Sigmoid colon (tissue), 7 donors: ENCODE measurements around the gene DNAJC30. TPM values are rescaled to one million over a fixed set of nuclear protein-coding genes. Genes with fewer than 3 reads are reported as not detected.

ENCODE experiments used
- DNase-seq: peaks from one replicate; pipeline ENCODE4 v3.0.0-alpha.2; 2019
- H3K27ac ChIP-seq, 4 donors: fragments of 200-600 bp; sonication (generic); one replicate each; pipeline ENCODE4 v1.5.1; 2016 to 2019; ENCODE audit warnings: mild to moderate bottlenecking in 1 of 4
- H3K27me3 ChIP-seq, 3 donors: fragments of 200-600 bp; sonication (generic); one replicate each; pipeline ENCODE4 v1.5.1; 2019; ENCODE audit warnings: mild to moderate bottlenecking in 1 of 3
- H3K36me3 ChIP-seq, 4 donors: fragments of 200-600 bp; sonication (generic); one replicate each; pipeline ENCODE4 v1.5.1; 2016 to 2019
- H3K4me1 ChIP-seq, 4 donors: fragments of 200-600 bp; sonication (generic); one replicate each; pipeline ENCODE4 v1.5.1; 2017 to 2019
- H3K4me3 ChIP-seq, 4 donors: fragments of 200-600 bp; sonication (generic); one replicate each; pipeline ENCODE4 v1.5.1; 2017 to 2019; ENCODE audit warnings: mild to moderate bottlenecking in 2 of 4, moderate library complexity in 1 of 4
- H3K9me3 ChIP-seq, 4 donors: fragments of 200-600 bp in 3 of 4; sonication (generic) in 3 of 4; one replicate each; pipeline versions ENCODE4 v1.5.1 to v1.6.1; 2013 to 2019
- EP300 ChIP-seq, 4 donors: sonication (generic); formaldehyde crosslinking; IDR thresholded peaks; one replicate each; pipeline ENCODE4 v1.6.1; 2017; ENCODE audit warnings: antibody characterized with exemption in 4 of 4
- POLR2A ChIP-seq, 2 donors: fragments of 450-650 bp; IDR thresholded peaks; one replicate each; pipeline ENCODE4 v1.6.1; 2016; ENCODE audit warnings: antibody characterized with exemption in 2 of 2, mild to moderate bottlenecking in 2 of 2, moderate library complexity in 2 of 2
- POLR2AphosphoS5 ChIP-seq, 4 donors: sonication (generic); formaldehyde crosslinking; IDR thresholded peaks; one replicate each; pipeline ENCODE4 v1.6.1; 2017; ENCODE audit warnings: antibody characterized with exemption in 4 of 4
- WGBS, 2 donors: extraction: QIAGEN DNeasy Blood & Tissue Kit; methylation state at CpG; one replicate each; pipeline ENCODE4 v1.1.7; 2013; 5-methylcytosine and 5-hydroxymethylcytosine counted together
- intact Hi-C: fragments of 100-400 bp; cut with DNase I; formaldehyde crosslinking; loops from one replicate; pipeline ENCODE4 v1.15.1; 2023
- polyA plus RNA-seq, 3 donors: library from polyadenylated mRNA; stranded (reverse); fragments of 200-250 nt; gene quantifications; one replicate each; pipeline ENCODE4 v1.2.3, GENCODE V29; 2013
- total RNA-seq, 4 donors: library from RNA; depleted of rRNA; stranded (reverse); fragments of >200 nt; gene quantifications; one replicate each; pipeline ENCODE4 v1.1.0, GENCODE V29; 2016
- TF ChIP-seq, protein P1 (sequence below), 4 experiments: fragments of 450-650 bp in 3 of 4; fragments of 200-600 bp in 1 of 4; IDR thresholded peaks; one replicate each; pipeline ENCODE4 v1.5.1; 2016 to 2019; ENCODE audit warnings: antibody characterized with exemption in 4 of 4, mild to moderate bottlenecking in 3 of 4, moderate library complexity in 2 of 4
- donor health status: healthy with polysubstance abuse.
- donor health status: Bipolar disorder and iron deficiency.
- donor health status: healthy.

DNAJC30 gene
- total and polyA plus RNA-seq, 7 donors, result 3.3 to 9.4 (median 6.6) TPM

DNA sequence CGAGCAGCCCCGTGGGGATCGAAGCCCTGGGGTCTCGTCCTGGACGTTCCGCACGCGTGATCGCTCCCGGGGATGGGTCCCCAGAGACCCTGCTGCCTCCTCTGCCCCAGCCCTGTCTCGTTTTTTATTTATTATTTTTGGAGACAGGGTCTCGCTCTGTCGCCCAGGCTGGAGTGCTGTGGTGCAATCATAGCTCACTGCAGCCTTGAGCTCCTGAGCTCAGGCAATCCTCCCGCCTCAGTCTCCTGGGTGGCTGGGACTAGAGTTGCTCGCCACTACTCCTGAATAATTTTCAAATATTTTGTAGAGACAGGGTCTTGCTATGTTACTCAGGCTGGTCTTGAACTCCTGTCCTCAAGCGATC lies 36.5 kb upstream of the DNAJC30 start:
- peak overlapping the region; percentile 31 to 85 (median 72) for H3K27ac ChIP-seq

DNA sequence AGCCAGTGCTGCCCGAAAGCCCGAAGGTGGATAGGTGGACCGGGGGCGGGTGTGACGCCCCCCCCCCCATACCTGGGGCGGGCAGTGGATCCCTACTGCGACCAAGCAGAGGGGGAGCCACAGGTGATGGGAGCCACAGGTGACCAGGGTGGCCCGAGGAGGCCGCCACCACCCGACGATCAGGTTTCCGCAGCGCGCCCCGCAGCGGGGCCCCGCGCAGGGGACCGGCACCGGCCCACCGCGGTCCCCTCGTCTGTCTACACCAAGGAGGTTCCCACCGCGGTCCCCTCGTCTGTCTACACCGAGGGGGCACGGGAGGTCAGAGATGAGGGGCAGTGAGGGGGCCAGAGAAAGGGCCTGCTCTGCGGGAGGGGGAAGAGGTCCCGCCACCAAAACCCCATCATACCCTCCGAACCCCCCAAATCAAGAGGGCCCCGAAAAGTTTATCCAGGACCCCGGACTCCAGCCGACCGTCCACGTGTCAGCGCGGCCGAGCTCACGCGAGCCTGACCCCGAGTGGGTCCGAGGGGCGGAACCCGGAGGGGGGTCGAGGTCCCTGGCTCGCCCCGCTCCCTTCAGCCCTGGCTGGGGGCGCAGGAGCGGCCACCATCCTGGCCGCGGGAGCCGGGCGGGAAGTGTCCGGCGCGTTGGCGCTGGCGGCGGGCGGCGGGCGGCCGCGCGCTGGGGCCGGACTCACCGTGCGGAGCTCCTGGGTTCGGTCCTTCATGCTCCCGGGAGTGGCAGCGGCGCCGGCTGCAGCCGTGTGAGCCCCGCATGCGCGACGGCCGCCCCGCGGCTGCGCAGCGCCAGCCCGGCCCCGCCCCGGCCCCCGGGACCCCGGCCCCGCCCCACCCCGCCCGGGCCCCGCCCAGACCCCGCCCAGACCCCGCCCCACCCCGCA lies 35.9 kb upstream of the DNAJC30 start, which contains the start of gene STX1A:
Gene STX1A, minus strand, starts transcription at position 765 of the 901 bp plus-strand sequence. Its CDS starts 38 bp downstream, at position 727.
- TF ChIP-seq POLR2A (IDR thresholded peaks at IDR 0.05) (no peak), POLR2AphosphoS5 (IDR thresholded peaks at IDR 0.05) (peak; percentile 59 to 70 (median 62))
- TF ChIP-seq, protein P1, sequence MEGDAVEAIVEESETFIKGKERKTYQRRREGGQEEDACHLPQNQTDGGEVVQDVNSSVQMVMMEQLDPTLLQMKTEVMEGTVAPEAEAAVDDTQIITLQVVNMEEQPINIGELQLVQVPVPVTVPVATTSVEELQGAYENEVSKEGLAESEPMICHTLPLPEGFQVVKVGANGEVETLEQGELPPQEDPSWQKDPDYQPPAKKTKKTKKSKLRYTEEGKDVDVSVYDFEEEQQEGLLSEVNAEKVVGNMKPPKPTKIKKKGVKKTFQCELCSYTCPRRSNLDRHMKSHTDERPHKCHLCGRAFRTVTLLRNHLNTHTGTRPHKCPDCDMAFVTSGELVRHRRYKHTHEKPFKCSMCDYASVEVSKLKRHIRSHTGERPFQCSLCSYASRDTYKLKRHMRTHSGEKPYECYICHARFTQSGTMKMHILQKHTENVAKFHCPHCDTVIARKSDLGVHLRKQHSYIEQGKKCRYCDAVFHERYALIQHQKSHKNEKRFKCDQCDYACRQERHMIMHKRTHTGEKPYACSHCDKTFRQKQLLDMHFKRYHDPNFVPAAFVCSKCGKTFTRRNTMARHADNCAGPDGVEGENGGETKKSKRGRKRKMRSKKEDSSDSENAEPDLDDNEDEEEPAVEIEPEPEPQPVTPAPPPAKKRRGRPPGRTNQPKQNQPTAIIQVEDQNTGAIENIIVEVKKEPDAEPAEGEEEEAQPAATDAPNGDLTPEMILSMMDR (IDR thresholded peaks at IDR 0.05), result no peak
- peak within 1 kb of the TSS; percentile 58 to 97 (median 86) for H3K4me3 ChIP-seq
- peak; percentile 84 for DNase-seq
- no peaks in the 10 kb centered on the region for H3K27me3 ChIP-seq
- intact Hi-C loops, result loop anchor here (2.0 to 5.0 kb wide), 3 partner anchors 20 to 52 kb away; partner anchors contain the start of genes ABHD11, BUD23, DNAJC30 and VPS37D
- peaks cover 0 to 60% (median 43%) of the 10 kb centered on the region in 4 donors for H3K4me1 ChIP-seq
- no peaks in the 10 kb centered on the region for H3K9me3 ChIP-seq
- 1 to 2% methylated on average over 96 of the region's 96 CpGs for WGBS, 2 donors
- H3K36me3 ChIP-seq, result no peaks in the 10 kb centered on the region
- H3K27ac ChIP-seq, result peak within 1 kb of the TSS; percentile 65 to 85 (median 76)

More for the DNA sequence above, 36.5 kb upstream of the DNAJC30 start:
- Histone ChIP-seq H3K4me1 (peaks cover 0 to 60% (median 43%) of the 10 kb centered on the region in 4 donors), H3K36me3 (no peaks in the 10 kb centered on the region), H3K27me3 (no peaks in the 10 kb centered on the region), H3K4me3 (peak overlapping the region; percentile 21 to 97 (median 86)), H3K9me3 (no peaks in the 10 kb centered on the region)
- DNase-seq, result no peak
- intact Hi-C loops, result loop anchor here (2.0 to 5.0 kb wide), 3 partner anchors 19 to 52 kb away; partner anchors contain the start of genes ABHD11, BUD23, DNAJC30 and VPS37D
- TF ChIP-seq POLR2A (IDR thresholded peaks at IDR 0.05), result no peak
- TF ChIP-seq, protein P1 (IDR thresholded peaks at IDR 0.05), result no peak
- WGBS, 2 donors, result 6 to 12% methylated on average over 16 of the region's 16 CpGs

DNA sequence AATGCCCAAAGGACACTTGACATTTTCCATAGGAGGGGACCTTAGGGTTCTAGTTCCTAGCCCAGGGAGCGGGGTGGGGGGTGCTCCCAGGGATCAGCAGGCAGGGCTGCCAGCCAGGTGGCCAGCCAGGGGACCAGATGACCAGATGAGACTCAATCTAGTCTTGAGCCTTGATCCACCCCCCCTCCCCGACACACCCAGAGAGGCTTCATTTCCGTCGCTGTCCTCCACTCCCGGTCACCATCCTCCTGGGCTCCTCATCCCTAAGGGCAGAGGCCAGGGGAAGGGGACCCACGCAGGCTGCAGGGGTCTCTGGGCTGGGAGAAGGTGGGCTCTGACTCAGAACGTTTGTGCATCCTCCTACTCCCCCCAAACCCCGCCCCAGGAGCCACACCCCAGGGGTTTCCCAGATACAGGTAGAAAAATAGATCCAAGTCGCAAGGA lies 35.2 kb upstream of the DNAJC30 start:
- Histone ChIP-seq H3K36me3 (no peaks in the 10 kb centered on the region), H3K9me3 (no peaks in the 10 kb centered on the region), H3K4me3 (peak overlapping the region; percentile 58 to 97 (median 86)), H3K27ac (peak overlapping the region; percentile 67 to 85 (median 76)), H3K27me3 (no peaks in the 10 kb centered on the region), H3K4me1 (peaks cover 0 to 60% (median 43%) of the 10 kb centered on the region in 4 donors)
- WGBS, 2 donors, result 28 to 30% methylated on average over 9 of the region's 9 CpGs
- no peak for TF ChIP-seq EP300 (IDR thresholded peaks at IDR 0.05)
- TF ChIP-seq POLR2AphosphoS5 (IDR thresholded peaks at IDR 0.05), result no peak
- intact Hi-C loops, result loop anchor here (2.0 to 5.0 kb wide), 3 partner anchors 20 to 51 kb away; partner anchors contain the start of genes ABHD11, BUD23, DNAJC30 and VPS37D
- no peak for DNase-seq

DNA sequence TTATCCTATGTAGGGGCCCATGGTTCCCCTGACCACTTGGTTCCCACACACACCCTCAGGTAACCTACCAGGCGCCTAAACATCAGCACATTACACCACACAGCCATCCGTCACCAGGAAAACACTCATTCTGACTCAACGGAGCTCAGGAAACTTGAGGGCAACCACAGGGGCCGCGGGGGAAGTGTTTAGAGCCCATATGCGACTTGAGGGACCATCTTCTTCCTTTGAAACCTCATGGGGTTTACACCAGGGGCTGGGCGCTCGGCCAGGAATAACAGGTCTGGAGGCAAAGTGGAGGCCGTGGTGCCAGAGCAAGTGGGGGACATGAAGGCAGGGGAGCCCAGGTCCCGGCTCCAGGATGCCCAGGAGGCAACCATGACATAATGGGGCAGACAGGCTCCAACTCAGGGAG lies 34.7 kb upstream of the DNAJC30 start:
- Histone ChIP-seq H3K27ac (peak overlapping the region; percentile 67 to 85 (median 76)), H3K27me3 (no peaks in the 10 kb centered on the region), H3K9me3 (no peaks in the 10 kb centered on the region), H3K4me1 (peaks cover 0 to 60% (median 43%) of the 10 kb centered on the region in 4 donors), H3K4me3 (peak overlapping the region; percentile 58 to 97 (median 86)), H3K36me3 (no peaks in the 10 kb centered on the region)
- DNase-seq, result no peak
- 42 to 74% methylated on average over 10 of the region's 10 CpGs for WGBS, 2 donors
- TF ChIP-seq POLR2AphosphoS5 (IDR thresholded peaks at IDR 0.05), result no peak
- intact Hi-C loops, result loop anchor here (2.0 to 5.0 kb wide), 3 partner anchors 21 to 51 kb away; partner anchors contain the start of genes ABHD11, BUD23, DNAJC30 and VPS37D

DNA sequence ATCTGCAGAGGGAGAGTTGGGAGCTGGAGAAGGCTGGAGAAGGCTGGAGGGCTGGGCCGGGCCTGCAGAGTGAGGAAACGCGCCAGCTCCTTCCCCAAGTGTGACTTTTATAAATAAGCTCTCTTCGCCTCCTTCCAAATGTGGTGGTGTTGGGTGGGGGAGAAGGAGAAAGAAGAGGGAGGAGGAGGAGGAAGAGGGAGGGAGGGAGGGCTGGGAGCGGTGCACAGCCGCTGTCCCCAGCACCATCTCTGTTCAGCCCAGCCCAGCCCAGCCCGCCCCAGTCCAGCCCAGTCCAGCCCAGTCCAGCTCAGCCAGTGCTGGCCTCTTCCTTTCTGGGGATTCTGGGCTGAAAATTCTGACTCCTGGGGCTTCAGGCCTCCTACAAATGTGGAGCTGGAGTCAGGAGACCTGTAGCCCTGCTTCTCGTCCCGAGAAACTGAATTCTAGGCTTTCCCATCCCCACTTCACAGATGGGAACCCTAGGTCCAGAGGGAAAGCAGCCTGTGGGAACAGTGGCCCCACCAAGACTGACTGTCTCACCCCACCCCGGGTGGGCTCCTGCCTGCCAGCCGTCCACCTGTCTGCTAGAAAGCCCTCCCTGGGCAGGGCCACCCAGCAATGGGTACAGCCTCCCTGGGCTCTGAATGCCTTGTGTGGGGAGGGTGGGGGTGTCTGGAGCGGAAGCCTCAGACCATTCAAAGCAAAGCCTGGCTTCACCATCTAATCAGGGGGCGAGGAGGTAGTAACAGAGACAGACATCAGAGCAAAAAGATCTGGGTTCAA lies 34.0 kb upstream of the DNAJC30 start:
- intact Hi-C loops, result loop anchor here (5.0 kb wide), 1 partner anchor 50 kb away; the partner anchor contains the start of gene VPS37D
- Histone ChIP-seq H3K36me3 (no peaks in the 10 kb centered on the region), H3K27ac (peak overlapping the region; percentile 67 to 85 (median 76)), H3K4me1 (peaks cover 0 to 60% (median 43%) of the 10 kb centered on the region in 4 donors), H3K27me3 (no peaks in the 10 kb centered on the region), H3K9me3 (no peaks in the 10 kb centered on the region), H3K4me3 (no peak overlapping the region)
- peak; percentile 85 for DNase-seq
- peak in 1 of 4 donors; percentile 12 for TF ChIP-seq POLR2AphosphoS5 (IDR thresholded peaks at IDR 0.05)
- no peak for TF ChIP-seq EP300 (IDR thresholded peaks at IDR 0.05)
- WGBS, 2 donors, result 72 to 84% methylated on average over 13 of the region's 13 CpGs
